ENCODE measurements around the gene LMBR1.
"Not testable (repeated sequence)": the region's sequence is repeated elsewhere in the genome, so short reads cannot be mapped to it uniquely, and the experiment has no call there.

The LMBR1 gene, protein sequence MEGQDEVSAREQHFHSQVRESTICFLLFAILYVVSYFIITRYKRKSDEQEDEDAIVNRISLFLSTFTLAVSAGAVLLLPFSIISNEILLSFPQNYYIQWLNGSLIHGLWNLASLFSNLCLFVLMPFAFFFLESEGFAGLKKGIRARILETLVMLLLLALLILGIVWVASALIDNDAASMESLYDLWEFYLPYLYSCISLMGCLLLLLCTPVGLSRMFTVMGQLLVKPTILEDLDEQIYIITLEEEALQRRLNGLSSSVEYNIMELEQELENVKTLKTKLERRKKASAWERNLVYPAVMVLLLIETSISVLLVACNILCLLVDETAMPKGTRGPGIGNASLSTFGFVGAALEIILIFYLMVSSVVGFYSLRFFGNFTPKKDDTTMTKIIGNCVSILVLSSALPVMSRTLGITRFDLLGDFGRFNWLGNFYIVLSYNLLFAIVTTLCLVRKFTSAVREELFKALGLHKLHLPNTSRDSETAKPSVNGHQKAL

DNA sequence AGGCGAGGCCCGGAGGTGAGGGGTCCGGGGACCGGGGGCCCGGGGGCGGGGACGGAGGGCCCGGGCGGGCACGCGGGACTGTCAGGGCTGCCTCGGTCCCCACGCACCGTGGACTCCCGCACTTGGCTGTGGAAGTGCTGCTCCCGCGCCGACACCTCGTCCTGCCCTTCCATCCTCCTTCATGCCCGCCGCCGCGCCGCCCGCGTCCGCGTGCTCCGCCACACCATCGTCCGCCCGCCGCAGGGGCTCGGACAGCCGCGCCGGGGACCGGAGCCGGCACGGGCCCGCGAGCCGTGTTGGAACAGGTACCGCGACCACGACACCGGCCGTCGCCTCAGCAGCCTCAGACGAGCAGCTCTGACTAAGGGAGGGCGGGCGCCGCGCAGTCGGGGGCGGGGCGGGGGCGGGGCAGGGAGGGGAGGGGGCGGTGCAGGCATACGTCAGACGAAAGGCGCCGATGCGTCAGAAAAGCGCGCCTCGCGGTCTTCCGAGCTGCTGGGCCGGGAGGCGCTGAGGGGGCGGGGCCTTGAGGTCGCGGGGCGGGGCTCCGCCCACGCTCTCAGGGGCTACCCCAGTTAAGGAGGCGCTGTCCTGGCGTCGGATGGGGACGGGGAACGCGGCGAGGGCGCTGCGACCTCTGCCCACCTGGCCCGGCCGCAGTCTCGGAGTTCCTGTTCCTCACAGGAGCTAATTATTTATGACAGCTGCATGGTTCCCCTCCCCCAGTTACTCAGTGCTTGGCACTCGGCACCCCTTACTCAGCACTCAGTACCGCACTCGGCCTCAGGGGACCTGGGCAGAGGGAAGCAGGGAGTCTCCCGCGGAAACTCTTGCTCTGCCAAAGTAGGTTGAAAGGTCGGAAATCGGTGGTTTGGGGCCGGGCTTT is at the start of gene LMBR1:
Gene LMBR1, minus strand, starts transcription at position 363 of the 886 bp plus-strand sequence. Its CDS starts 190 bp downstream, at position 173.
- peak; percentile 79 for DNase-seq

DNA sequence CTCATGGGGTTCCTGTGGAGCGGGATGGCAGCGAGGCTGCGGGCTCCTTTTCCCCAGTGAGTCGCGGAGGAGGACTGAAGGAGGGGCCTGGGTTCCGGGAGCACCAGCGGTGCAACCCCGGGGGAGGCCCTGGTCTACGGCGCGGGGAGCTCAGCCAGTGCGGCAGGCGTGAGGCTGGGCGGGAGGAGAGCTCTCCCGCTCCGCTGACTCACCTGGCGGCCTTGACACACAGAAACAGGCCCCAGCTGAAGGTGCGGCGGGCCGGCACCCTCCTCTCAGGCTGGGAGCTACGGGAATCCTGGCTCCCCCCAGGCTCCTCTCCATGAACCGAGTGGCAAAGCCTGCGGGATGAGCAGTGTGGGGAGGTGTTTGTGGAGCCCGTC is 49.7 kb upstream of the LMBR1 start:
- DNase-seq: no peak

DNA sequence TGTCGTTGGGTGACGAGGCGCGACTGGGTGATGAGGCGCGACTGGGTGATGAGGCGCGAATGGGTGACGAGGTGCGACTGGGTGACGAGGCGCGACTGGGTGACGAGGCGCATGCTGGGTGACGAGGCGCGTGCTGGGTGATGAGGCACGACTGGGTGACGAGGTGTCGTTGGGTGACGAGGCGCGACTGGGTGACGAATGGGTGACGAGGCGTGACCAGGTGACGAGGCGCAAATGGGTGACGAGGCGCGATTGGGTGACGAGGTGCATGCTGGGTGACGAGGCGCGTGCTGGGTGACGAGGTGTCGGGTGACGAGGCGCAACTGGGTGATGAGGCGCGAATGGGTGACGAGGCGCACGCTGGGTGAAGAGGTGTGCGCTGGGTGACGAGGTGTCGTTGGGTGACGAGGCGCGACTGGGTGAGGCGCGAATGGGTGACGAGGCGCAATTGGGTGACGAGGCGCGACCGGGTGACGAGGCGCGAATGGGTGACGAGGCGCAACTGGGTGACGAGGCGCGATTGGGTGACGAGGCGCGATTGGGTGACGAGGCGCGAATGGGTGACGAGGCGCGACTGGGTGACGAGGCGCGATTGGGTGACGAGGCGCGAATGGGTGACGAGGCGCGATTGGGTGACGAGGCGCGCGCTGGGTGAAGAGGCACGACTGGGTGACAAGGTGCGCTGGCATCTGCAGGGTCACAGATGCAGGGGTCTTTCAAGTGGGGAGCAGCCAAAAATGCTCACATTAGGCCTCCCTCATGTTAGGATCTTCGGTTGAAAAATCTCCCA is 48.6 kb upstream of the LMBR1 start:
- DNase-seq: no peak

DNA sequence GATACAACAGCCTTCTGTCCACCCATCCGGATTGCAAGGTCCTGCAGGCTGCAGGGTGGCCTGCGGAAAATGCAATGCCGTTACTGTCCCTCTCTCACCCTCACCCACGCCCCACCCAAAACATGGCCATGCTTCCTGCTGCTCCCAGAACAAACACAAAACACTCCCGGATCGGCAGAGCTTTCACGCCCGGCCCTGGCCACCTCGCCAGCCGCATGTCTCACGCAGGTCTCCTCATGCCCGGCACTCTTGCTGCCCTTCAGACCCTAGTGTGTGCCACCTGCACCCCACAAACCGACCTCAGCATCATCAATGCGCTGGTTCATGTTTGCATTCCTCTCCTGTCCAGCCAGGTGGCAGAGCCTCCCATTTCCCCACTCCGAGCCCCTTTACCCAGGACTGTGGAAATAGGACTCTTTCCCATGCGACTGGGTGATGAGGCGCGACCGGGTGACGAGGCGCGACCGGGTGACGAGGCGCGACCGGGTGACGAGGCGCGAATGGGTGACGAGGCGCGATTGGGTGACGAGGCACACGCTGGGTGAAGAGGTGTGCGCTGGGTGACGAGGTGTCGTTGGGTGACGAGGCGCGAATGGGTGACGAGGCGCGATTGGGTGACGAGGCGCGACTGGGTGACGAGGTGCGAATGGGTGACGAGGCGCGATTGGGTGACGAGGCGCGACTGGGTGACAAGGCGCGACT is 47.6 kb upstream of the LMBR1 start:
- DNase-seq: no peak

DNA sequence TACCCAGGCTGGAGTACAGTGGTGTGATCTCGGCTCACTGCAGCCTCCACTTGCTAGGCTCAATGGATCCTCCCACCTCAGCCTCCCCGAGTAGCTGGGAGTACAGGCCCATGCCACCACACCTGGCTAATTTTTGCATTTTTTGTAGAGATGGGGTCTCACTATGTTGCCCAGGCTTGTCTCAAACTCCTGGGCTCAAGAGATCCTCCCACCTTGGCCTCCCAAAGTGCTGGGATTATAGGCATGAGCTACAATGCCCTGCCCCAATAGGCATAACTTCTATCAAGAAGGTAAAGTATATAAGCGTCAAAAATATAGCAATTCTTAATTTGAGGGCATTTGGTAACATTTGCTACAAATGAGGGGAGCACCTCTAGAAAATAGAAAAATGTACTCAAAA is 43.8 kb upstream of the LMBR1 start:
- DNase-seq: not testable (repeated sequence)

DNA sequence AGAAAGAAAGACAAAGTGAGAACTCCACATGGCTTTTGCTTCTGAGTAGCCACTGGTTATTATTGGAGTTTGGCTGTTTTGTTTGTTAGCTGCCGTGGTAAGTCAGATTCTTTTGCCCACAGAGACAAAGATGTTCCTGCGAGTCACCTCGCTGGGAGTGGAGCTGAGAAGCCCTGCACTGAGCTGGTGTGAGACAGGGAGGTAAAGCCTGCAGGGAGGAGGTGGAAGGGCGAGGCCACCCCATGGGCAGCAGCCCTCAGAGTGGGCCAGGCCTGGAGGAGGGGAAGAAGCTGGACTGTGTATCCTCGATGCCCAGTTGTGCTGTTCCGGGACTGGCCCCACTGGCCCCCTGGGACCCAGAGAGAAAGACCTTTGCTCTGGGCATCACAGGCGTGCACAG is 42.3 kb upstream of the LMBR1 start:
- no peak for DNase-seq

DNA sequence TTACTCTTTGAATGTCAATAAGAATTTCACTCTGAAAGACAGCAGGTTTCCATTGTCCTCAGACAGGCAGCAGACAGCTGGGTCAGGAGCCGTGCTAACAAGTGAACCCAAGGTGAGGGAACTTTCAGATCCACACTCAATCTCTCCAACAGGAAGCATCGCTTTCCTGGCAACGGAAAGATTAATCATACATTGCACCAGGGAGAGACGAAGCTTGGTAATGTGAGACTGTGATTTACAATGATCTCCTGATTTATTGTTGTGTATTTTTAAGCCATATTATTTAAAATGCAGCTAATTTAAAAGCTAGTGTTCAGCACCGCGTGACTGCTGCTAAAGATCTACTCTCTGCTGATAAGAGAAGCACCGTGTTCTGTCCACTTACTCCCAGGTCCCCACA is 39.0 kb upstream of the LMBR1 start:
- no peak for DNase-seq

DNA sequence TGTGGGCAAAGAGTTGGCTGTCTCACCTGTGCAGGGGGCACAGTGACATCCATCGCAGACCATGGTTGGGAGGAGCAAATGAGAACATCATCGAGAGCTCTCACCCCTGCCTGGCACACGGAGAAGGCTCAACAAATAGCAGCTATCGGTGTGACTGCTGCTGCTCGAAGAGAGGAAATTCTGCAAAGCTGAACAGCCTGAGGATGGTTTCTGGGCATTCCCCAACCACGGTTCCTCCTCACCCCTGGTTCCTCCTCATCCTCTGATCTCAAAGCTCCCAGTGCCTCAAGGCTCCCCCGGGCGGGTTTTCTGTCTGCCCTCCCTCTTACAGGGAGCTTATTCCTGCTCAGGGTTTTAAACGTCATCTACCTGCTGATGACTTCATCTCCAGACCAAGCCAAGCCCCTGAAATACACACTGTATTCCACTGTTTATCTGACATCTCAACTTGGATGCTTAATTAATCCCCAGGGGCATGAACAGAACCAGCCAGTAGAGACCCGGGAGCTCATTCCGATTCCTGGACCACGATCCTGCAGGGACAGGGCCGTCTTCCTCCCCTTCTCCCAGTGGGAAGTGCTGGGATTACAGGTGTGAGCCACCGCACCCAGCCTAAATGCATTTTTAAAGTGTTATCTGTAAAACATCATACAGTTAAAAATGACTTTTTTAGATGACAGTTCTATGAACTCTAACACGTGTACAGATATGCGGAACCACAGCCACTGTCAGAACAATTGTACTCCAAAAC is 37.0 kb upstream of the LMBR1 start:
- no peak for DNase-seq

DNA sequence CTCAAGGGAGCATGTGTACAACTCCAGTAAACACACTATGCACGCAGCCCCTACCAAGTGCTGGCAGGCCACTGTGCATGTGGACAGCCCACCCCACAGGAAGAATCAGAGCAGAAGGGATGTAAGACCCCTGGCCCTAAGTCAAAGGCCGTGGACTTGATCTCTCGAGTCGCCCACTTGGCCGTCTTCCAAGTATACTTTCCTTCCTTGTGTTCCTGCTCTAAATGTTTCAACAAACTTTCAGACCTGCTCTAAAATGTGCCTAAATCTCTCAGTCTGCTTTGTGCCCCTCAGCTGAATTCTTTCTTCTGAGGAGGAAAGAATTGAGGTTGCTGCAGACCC is 35.4 kb upstream of the LMBR1 start:
- DNase-seq: no peak

DNA sequence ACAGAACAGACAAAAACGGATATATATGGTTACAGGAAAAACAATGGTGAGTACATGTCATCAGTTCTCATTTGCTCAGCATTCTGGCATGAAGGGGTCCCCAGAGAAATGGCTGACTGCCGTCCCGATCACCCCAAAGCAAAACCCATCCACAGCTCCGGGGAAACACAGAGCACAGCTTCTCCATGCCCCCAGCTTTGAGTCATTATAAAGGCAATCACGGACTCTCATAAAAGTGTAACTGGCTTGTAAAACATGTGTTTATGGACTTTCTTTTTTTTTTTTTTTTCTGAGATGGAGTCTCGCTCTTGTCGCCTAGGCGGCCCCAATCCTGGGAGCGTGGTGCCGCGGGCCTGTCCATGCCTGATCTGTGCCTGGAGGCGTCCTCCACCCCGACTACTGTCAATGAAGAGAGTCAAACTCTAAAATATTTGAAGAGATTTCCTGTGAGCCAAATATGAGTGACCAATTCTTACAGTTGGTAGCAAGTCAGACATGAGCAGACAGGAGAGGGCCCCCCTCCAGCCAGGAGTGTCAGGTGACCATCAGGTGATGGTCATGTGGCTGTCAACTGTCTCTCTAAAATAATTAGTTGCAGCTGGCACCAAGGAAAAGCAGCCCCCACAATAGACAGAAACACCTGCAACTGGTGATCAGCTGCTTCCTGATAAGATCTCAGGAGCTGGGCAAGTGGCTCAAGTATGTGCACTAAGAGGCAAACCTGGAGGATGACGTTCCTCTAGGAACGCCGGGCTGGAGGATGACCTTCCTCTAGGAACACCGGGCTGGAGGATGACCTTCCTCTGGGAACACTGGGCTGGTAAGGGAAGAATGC is 34.8 kb upstream of the LMBR1 start:
- no peak for DNase-seq

DNA sequence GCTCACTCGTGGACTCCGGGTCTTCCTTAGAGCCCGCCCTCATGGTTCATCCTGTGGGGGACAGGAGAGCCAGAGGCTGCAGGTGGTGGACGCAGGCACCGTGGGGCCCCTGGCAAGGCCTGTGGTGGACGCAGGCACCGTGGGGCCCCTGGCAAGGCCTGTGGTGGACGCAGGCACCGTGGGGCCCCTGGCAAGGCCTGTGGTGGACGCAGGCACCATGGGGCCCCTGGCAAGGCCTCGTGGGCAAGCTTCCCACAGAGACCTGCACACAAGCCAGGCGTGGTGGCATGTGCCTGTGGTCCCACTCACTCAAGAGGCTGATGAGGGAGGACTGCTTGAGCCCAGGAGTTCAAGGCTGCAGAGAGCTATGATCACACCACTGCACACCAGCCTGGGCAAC is 32.8 kb upstream of the LMBR1 start:
- DNase-seq: not testable (repeated sequence)

DNA sequence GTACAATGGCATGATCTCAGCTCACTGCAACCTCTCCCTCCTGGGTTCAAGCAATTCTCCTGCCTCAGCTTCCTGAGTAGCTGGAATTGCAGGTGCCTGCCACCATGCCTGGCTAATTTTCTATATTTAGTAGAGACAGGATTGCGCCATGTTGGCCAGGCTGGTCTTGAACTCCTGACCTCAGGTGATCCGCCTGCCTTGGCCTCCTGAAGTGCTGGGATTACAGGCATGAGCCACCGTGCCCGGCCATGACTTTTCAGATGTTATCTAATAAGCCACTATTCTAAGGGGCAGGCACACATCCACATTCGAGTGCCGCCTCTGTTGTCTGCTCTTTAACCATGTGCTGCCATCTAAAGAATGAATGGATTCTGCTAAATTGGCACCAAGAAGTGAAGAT is 29.3 kb upstream of the LMBR1 start:
- not testable (repeated sequence) for DNase-seq

DNA sequence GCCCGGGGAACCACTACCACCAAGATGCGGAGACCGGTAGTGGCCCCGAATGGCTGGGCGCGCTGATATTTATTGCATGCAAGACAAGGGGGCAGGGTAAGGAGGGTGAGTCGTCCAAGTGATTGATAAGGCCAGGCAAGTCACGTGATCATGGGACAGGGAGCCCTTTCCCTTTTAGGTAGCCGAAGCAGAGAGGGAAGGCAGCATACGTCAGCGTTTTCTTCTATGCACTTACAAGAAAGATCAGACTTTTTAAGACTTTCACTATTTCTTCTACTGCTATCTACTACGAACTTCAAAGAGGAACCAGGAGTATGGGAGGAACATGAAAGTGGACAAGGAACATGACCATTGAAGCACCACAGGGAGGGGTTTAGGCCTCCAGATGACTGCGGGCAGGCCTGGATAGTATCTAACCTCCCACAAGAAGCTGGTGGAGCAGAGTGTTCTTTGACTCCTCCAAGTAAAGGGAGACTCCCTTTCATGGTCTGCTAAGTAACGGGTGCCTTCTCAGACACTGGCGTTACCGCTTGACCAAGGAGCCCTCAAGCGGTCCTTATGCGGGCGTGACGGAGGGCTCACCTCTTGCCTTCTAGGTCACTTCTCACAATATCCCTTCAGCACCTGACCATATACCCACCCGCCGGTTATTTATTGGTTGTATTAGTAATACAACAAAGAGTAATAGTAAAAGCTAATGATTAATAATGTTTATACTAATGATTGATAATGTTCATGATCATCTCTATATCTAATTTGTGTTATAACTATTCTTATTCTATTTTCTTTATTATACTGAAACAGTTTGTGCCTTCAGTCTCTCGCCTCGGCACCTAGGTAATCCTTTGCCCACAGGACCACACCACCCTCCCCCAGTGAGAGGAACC is 27.7 kb upstream of the LMBR1 start:
- DNase-seq: not testable (repeated sequence)

DNA sequence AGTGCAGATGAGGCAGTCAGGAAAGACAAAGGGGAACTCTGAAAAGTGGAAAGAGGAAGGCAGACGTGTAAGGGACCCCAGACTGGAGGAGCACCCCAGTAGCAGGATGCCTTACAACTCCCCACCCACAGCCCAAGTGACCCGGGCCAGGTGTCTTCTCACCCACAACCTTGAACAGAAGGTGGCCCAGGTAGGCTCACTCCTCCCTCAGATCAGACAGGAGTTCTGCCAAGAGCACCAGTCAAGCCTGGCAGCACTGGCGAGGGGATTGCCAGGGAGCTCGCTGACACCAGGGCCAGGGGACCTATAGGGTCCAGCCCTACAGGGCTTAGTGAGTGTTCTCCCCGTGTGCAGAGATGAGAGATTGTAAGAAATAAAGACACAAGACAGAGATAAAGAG is 27.1 kb upstream of the LMBR1 start:
- DNase-seq: no peak

DNA sequence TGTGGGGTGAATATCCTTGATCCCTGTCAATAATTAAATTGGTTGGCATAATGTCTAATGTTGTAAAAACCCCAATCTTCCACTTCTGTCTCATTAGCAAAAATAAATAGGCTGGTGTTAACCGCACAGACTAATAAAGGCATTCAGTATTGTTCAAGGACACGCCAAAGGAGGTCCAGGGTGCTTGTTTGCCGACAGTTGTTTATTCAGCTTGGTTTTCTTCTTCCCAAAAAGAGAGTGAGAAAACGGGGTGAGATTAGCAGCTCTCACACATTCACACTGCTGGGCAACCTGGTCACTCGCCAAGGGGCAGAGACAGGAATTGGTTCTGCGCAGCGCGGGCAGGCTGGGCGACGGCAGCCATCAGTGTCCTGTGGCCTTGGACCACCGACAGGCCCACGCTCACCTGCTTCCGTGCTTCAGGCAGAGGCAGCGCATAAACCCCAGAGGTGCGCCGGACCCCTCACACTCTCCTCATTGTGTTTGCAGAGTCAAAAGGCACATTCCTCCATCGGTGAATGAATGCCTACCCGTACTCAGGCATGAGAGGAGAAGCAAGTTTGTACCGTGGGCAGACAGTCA is 26.2 kb upstream of the LMBR1 start:
- DNase-seq: no peak

DNA sequence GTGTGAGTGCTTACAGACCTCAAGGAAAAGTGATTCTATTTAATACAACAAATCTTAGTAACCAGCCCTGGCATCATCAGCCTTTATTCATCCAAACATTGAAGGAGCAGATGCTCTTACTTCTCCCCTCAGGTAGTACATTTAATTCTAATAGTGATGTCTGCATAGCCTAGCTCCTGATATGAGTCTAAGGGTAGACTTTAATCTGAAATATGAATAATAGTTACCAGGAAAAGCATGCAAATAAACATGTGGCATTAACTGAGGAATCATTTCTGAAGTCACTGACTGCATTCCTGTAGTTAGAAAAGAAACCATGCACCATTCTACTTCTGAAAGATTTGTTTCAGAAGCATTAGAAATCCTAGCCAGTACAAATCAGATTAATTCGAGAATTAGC is 25.7 kb upstream of the LMBR1 start:
- DNase-seq: no peak

DNA sequence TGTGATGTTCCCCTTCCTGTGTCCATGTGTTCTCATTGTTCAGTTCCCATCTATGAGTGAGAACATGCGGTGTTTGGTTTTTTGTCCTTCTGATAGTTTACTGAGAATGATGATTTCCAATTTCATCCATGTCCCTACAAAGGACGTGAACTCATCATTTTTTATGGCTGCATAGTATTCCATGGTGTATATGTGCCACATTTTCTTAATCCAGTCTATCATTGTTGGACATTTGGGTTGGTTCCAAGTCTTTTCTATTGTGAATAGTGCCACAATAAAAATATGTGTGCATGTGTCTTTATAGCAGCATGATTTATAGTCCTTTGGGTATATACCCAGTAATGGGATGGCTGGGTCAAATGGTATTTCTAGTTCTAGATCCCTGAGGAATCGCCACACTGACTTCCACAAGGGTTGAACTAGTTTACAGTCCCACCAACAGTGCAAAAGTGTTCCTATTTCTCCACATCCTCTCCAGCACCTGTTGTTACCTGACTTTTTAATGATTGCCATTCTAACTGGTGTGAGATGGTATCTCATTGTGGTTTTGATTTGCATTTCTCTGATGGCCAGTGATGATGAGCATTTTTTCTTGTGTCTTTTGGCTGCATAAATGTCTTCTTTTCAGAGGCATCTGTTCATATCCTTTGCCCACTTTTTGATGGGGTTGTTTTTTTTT is 16.7 kb upstream of the LMBR1 start:
- not testable (repeated sequence) for DNase-seq

DNA sequence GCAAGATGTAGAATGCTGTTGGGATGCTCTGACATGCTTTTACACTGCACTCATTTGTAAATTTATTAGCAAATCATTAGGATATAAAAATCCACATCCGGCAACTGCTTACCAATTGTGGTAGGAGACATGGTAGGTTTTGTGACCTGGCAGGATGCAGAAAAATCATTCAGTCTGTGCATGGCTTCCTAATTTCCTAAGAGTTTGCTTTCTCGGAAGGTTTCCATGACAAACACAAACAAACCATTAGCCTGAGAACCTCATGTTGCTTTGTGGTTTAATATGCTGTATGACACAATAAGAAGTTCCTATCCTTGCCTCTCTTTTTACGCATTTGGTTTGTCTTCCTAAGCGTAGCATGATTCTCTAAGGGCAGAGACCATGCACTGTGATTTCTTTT is 14.7 kb upstream of the LMBR1 start:
- no peak for DNase-seq

DNA sequence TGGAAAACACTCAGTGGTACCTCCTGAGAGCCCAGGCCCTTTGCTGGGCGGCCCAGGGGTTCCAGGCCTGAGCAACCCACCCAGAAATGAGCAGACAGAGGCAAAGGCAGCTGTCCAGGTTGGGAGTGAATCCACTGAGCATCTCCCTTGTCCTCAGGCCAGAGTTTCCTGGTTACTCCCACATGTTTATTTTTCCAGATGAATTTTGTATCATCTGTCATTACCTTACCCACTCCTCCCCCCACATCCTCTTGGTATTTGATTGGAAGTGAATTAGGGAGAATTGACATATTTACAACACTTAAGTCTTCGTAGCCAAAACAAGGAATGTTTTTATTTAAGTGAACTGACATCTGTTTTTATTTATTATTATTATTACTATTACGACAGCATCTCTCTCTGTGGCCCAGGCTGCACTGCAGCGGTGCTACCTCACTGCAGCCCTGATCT is 13.2 kb upstream of the LMBR1 start:
- no peak for DNase-seq
